ENCODE measurements around the gene UBE2Z. TPM values are rescaled to one million over a fixed set of nuclear protein-coding genes. Genes with fewer than 3 reads are reported as not detected.

UBE2Z gene
- total RNA-seq, 1 experiment from 2014 or later = 119 TPM

DNA sequence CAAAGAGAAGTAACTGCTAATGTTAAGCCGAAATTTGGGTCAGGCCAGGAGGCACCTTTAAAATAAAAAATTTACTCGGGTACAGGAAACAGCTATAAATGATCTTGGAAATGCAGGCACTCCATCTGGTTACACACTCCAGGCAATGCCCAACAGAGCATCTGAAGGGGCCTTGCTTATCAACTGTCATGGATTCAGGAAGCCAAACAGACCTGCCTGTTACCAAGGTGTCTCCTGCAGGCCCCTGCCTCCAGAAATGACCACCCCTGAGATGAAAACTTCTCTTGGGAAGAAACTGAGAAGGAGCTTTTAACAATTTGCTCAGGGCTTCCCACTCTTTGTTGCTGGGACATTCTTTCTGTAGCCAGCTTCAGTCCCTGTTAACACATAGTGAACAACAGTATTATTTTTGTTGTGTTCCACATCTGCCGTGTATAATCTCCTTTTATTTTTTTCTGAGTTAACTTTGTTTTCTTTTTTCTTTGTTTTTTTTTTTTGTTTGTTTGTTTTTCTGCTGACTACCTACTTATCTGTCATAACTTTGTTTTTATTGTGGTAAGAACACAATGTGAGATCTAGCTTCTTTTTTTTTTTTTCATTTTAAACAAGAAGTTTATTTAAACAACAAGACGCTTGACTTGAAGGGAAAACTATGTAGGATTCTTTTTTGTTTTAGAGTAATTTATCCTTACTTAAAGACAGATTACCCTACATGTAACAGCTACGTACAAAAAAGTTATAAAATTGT is 34.3 kb upstream of the UBE2Z start:
- Histone ChIP-seq H4K20me1 (ENCODE audit: insufficient read depth) (no peaks in the 10 kb centered on the region), H3K4me3 (replicated peaks in 1 of 2; ENCODE audit: low read depth in 1 of 2, low read length in 2 of 2) (no peak overlapping the region), H3K79me2 (ENCODE audit: insufficient read depth, low read length) (no peaks in the 10 kb centered on the region), H3K9ac (ENCODE audit: low read length) (no peak overlapping the region), H3K9me3 (ENCODE audit: control insufficient read depth in 1 of 2, insufficient read depth in 1 of 2, low read depth in 1 of 2, low read length in 2 of 2) (no peaks in the 10 kb centered on the region), H2AFZ (ENCODE audit: low read depth, low read length, poor library complexity, severe bottlenecking) (no peak overlapping the region), H3K4me1 (ENCODE audit: control insufficient read depth in 1 of 2, insufficient read depth in 2 of 2, low read length in 2 of 2) (peaks cover 6 to 8% of the 10 kb centered on the region in 2 experiments; a peak in 2 of 4 replicates), H3K27me3 (ENCODE audit: insufficient read depth, low read length) (no peaks in the 10 kb centered on the region), H3K36me3 (ENCODE audit: control insufficient read depth in 1 of 2, insufficient read depth in 2 of 2, low read length in 2 of 2) (no peaks in the 10 kb centered on the region), H3K4me2 (ENCODE audit: low read length) (no peak overlapping the region), H3K9me2 (ENCODE audit: insufficient read depth) (no peaks in the 10 kb centered on the region), H3K27ac (ENCODE audit: low read depth, low read length) (no peak overlapping the region)
- intact Hi-C loops (cut with micrococcal nuclease) = loop anchor here (10.0 kb wide), 1 partner anchor 719 kb away; no protein-coding TSS in a partner anchor
- TF ChIP-seq POLR2A (IDR thresholded peaks at IDR 0.05; ENCODE audit: borderline replicate concordance, extremely low read depth, insufficient read depth, insufficient read length) (no peak), SP1 (IDR thresholded peaks at IDR 0.05; ENCODE audit: low read depth) (no peak), SRF (IDR thresholded peaks at IDR 0.05; ENCODE audit: low read depth) (no peak), POLR2AphosphoS5 (IDR thresholded peaks at IDR 0.05; ENCODE audit: low read depth, low read length) (no peak), FOSL1 (IDR thresholded peaks at IDR 0.05; ENCODE audit: low read depth) (no peak), RAD21 (IDR thresholded peaks at IDR 0.05; ENCODE audit: low read depth) (no peak), EZH2 (IDR thresholded peaks at IDR 0.05) (no peak), ELF1 (IDR thresholded peaks at IDR 0.05; ENCODE audit: borderline replicate concordance, low read depth) (no peak), ZNF274 (IDR thresholded peaks at IDR 0.05; ENCODE audit: low read depth, low read length) (no peak), CEBPB (IDR thresholded peaks at IDR 0.05; ENCODE audit: low read depth) (no peak)
- TF ChIP-seq, protein P1, sequence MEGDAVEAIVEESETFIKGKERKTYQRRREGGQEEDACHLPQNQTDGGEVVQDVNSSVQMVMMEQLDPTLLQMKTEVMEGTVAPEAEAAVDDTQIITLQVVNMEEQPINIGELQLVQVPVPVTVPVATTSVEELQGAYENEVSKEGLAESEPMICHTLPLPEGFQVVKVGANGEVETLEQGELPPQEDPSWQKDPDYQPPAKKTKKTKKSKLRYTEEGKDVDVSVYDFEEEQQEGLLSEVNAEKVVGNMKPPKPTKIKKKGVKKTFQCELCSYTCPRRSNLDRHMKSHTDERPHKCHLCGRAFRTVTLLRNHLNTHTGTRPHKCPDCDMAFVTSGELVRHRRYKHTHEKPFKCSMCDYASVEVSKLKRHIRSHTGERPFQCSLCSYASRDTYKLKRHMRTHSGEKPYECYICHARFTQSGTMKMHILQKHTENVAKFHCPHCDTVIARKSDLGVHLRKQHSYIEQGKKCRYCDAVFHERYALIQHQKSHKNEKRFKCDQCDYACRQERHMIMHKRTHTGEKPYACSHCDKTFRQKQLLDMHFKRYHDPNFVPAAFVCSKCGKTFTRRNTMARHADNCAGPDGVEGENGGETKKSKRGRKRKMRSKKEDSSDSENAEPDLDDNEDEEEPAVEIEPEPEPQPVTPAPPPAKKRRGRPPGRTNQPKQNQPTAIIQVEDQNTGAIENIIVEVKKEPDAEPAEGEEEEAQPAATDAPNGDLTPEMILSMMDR (IDR thresholded peaks at IDR 0.05 in 2 of 3, conservative IDR thresholded peaks at IDR 0.05 in 1 of 3; ENCODE audit: borderline replicate concordance in 1 of 3, insufficient read depth in 1 of 3, low read depth in 2 of 3, low read length in 2 of 3) = no peak
- TF ChIP-seq, protein P2, sequence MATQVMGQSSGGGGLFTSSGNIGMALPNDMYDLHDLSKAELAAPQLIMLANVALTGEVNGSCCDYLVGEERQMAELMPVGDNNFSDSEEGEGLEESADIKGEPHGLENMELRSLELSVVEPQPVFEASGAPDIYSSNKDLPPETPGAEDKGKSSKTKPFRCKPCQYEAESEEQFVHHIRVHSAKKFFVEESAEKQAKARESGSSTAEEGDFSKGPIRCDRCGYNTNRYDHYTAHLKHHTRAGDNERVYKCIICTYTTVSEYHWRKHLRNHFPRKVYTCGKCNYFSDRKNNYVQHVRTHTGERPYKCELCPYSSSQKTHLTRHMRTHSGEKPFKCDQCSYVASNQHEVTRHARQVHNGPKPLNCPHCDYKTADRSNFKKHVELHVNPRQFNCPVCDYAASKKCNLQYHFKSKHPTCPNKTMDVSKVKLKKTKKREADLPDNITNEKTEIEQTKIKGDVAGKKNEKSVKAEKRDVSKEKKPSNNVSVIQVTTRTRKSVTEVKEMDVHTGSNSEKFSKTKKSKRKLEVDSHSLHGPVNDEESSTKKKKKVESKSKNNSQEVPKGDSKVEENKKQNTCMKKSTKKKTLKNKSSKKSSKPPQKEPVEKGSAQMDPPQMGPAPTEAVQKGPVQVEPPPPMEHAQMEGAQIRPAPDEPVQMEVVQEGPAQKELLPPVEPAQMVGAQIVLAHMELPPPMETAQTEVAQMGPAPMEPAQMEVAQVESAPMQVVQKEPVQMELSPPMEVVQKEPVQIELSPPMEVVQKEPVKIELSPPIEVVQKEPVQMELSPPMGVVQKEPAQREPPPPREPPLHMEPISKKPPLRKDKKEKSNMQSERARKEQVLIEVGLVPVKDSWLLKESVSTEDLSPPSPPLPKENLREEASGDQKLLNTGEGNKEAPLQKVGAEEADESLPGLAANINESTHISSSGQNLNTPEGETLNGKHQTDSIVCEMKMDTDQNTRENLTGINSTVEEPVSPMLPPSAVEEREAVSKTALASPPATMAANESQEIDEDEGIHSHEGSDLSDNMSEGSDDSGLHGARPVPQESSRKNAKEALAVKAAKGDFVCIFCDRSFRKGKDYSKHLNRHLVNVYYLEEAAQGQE (IDR thresholded peaks at IDR 0.05; ENCODE audit: low read depth) = no peak
- TF ChIP-seq, protein P3, sequence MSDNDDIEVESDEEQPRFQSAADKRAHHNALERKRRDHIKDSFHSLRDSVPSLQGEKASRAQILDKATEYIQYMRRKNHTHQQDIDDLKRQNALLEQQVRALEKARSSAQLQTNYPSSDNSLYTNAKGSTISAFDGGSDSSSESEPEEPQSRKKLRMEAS (IDR thresholded peaks at IDR 0.05) = no peak
- TF ChIP-seq, protein P4, sequence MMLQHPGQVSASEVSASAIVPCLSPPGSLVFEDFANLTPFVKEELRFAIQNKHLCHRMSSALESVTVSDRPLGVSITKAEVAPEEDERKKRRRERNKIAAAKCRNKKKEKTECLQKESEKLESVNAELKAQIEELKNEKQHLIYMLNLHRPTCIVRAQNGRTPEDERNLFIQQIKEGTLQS (IDR thresholded peaks at IDR 0.05) = no peak
- RAD21 ChIA-PET (ENCODE audit: low non-redundant PET in 1 of 2, low total read pairs in 2 of 2, uncharacterized antibody in 2 of 2, unreplicated experiment in 2 of 2) = interaction anchor here (0.7 to 1.1 kb wide), 2 partner anchors 69 to 192 kb away, joined by 3 to 4 read pairs; no protein-coding TSS in a partner anchor
- POLR2A ChIA-PET = interaction anchor here (0.6 to 1.3 kb wide), 3 partner anchors 18 to 826 kb away, joined by 3 read pairs; partner anchors contain the start of genes ATP5MC1 and NFE2L1
- CTCF ChIA-PET = interaction anchor here (0.9 to 2.7 kb wide), 7 partner anchors 11 to 202 kb away, joined by 3 to 12 read pairs (median 5); partner anchors contain the start of gene TTLL6
- no peak for DNase-seq (ENCODE audit: low read depth, low spot score)
- BruUV-seq (replicated peaks) = no TSS peak
- ATAC-seq = no peak

All from HCT116 (cell line).